ENCODE data around the gene PDIA6. TPM values are rescaled to one million over a fixed set of nuclear protein-coding genes. Genes with fewer than 3 reads are reported as not detected.

The PDIA6 gene
- total and polyA plus RNA-seq, 2 donors (not counting 1 experiment from before 2014, with no cell fraction given), result 23.8 to 53.8 TPM

- no peak for TF ChIP-seq CTCF (IDR thresholded peaks at IDR 0.05)
- no peak for TF ChIP-seq EZH2 (IDR thresholded peaks at IDR 0.05; ENCODE audit: borderline replicate concordance, insufficient read depth, low read depth, low read length, poor library complexity, severe bottlenecking)
- POLR2A ChIA-PET, result no interaction called here
- CTCF ChIA-PET, result no interaction called here
- ATAC-seq (ENCODE audit: low read depth) (no peak), DNase-seq (no peak)
- Mint-ChIP-seq H3K4me3 (no peak overlapping the region), H3K4me1 (no peaks in the 10 kb centered on the region), H3K27me3 (no peaks in the 10 kb centered on the region), H3K27ac (no peak overlapping the region), H3K9me3 (ENCODE audit: insufficient read depth) (no peaks in the 10 kb centered on the region)
- Histone ChIP-seq H3K27me3 (replicated peaks in 1 of 4; ENCODE audit: control extremely low read depth in 1 of 4, control insufficient read depth in 3 of 4, insufficient read depth in 4 of 4, low read length in 3 of 4) (no peaks in the 10 kb centered on the region), H3K9me3 (ENCODE audit: control extremely low read depth in 1 of 3, control insufficient read depth in 2 of 3, insufficient read depth in 1 of 3, low read length in 2 of 3) (no peaks in the 10 kb centered on the region), H3K4me3 (ENCODE audit: control extremely low read depth in 1 of 5, extremely low read depth in 1 of 5, insufficient read depth in 1 of 5, low read depth in 2 of 5, low read length in 4 of 5) (no peak overlapping the region), H3K4me1 (ENCODE audit: control insufficient read depth in 2 of 2, insufficient read depth in 2 of 2, low read length in 2 of 2) (no peaks in the 10 kb centered on the region), H2AFZ (ENCODE audit: insufficient read depth, low read depth, low read length, poor library complexity, severe bottlenecking) (no peak overlapping the region), H3K79me2 (ENCODE audit: control insufficient read depth, insufficient read depth, low read length) (no peaks in the 10 kb centered on the region), H3K27ac (ENCODE audit: low read length in 2 of 2) (no peak overlapping the region), H4K20me1 (ENCODE audit: control insufficient read depth, insufficient read depth, low read length, poor library complexity, severe bottlenecking) (no peaks in the 10 kb centered on the region), H3K4me2 (replicated peaks; ENCODE audit: low read depth, low read length, poor library complexity, severe bottlenecking) (no peak overlapping the region), H3K9ac (ENCODE audit: low read length) (no peak overlapping the region), H3K36me3 (replicated peaks in 1 of 2; ENCODE audit: control extremely low read depth in 1 of 2, control insufficient read depth in 1 of 2, extremely low read depth in 1 of 2, insufficient read depth in 2 of 2, low read length in 1 of 2) (no peaks in the 10 kb centered on the region)
- 96% methylated on average over 7 of the region's 13 CpGs for WGBS (ENCODE audit: insufficient coverage)
- intact Hi-C loops (cut with micrococcal nuclease), result no loop called here
Observed at GRCh38 chr2:10771786-10772185, 40.8 kb downstream of the PDIA6 start.

GRCh38 chr2:10770956-10771750 lies 41.4 kb downstream of the PDIA6 start:
- H4K20me1 ChIP-seq (ENCODE audit: control insufficient read depth, insufficient read depth, low read length, poor library complexity, severe bottlenecking), result no peaks in the 10 kb centered on the region
- no peak overlapping the region for H3K4me3 Mint-ChIP-seq
- no peak overlapping the region for H3K4me3 ChIP-seq (ENCODE audit: control extremely low read depth in 1 of 5, extremely low read depth in 1 of 5, insufficient read depth in 1 of 5, low read depth in 2 of 5, low read length in 4 of 5)
- intact Hi-C loops (cut with micrococcal nuclease), result no loop called here
- no peak overlapping the region for H3K27ac ChIP-seq (ENCODE audit: low read length in 2 of 2)
- TF ChIP-seq CTCF (IDR thresholded peaks at IDR 0.05) (no peak), EZH2 (IDR thresholded peaks at IDR 0.05; ENCODE audit: borderline replicate concordance, insufficient read depth, low read depth, low read length, poor library complexity, severe bottlenecking) (no peak)
- no peaks in the 10 kb centered on the region for H3K4me1 ChIP-seq (ENCODE audit: control insufficient read depth in 2 of 2, insufficient read depth in 2 of 2, low read length in 2 of 2)
- no peaks in the 10 kb centered on the region for H3K9me3 Mint-ChIP-seq (ENCODE audit: insufficient read depth)
- H3K79me2 ChIP-seq (ENCODE audit: control insufficient read depth, insufficient read depth, low read length), result no peaks in the 10 kb centered on the region
- ChIA-PET POLR2A (no interaction called here), CTCF (no interaction called here)
- H3K9ac ChIP-seq (ENCODE audit: low read length), result no peak overlapping the region
- H3K27me3 ChIP-seq (replicated peaks in 1 of 4; ENCODE audit: control extremely low read depth in 1 of 4, control insufficient read depth in 3 of 4, insufficient read depth in 4 of 4, low read length in 3 of 4), result no peaks in the 10 kb centered on the region
- no peak overlapping the region for H3K4me2 ChIP-seq (replicated peaks; ENCODE audit: low read depth, low read length, poor library complexity, severe bottlenecking)
- ATAC-seq (ENCODE audit: low read depth) (no peak), DNase-seq (no peak)
- no peaks in the 10 kb centered on the region for H3K4me1 Mint-ChIP-seq
- H3K27ac Mint-ChIP-seq, result no peak overlapping the region
- H3K36me3 ChIP-seq (replicated peaks in 1 of 2; ENCODE audit: control extremely low read depth in 1 of 2, control insufficient read depth in 1 of 2, extremely low read depth in 1 of 2, insufficient read depth in 2 of 2, low read length in 1 of 2), result no peaks in the 10 kb centered on the region
- no peaks in the 10 kb centered on the region for H3K27me3 Mint-ChIP-seq
- 93% methylated on average over 22 of the region's 22 CpGs for WGBS (ENCODE audit: insufficient coverage)
- H3K9me3 ChIP-seq (ENCODE audit: control extremely low read depth in 1 of 3, control insufficient read depth in 2 of 3, insufficient read depth in 1 of 3, low read length in 2 of 3), result no peaks in the 10 kb centered on the region
- no peak overlapping the region for H2AFZ ChIP-seq (ENCODE audit: insufficient read depth, low read depth, low read length, poor library complexity, severe bottlenecking)

All from B cell (primary cell).